GM12875 (cell line): ENCODE results near the gene SLC38A8.

ENCODE experiments used
- H3K4me3 ChIP-seq: one replicate; pipeline ENCODE4 v1.5.1; 2011; ENCODE audit warnings: low read depth, low read length, control low read depth
- TF ChIP-seq, protein P1 (sequence below): IDR thresholded peaks from 2 replicates; pipeline ENCODE4 v1.5.1; 2011; ENCODE audit warnings: low read depth, mild to moderate bottlenecking, control low read depth, inconsistent platforms, low read length, moderate library complexity, borderline replicate concordance; ENCODE audit not compliant: insufficient read depth

The SLC38A8 gene

DNA sequence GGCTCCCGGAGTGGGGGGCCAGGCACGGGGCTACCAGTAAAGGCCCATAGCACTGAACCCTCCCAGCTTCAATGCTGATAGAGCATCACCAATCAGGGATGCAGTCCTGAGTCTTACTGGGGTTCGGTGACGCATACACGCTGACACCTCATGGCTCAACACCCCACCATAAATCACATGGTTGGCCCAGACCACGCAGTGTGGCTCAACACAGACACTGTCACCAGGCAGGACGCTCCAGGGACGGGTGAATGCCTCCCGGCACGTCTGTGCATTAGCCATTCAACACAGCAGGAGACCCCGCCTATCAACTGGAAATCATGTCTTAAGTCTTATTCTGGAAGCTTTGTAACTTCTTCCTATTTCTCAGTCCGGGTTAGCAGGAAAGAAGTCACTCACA lies 39.6 kb downstream of the SLC38A8 start:
- H3K4me3 ChIP-seq: no peak overlapping the region
- TF ChIP-seq, protein P1, sequence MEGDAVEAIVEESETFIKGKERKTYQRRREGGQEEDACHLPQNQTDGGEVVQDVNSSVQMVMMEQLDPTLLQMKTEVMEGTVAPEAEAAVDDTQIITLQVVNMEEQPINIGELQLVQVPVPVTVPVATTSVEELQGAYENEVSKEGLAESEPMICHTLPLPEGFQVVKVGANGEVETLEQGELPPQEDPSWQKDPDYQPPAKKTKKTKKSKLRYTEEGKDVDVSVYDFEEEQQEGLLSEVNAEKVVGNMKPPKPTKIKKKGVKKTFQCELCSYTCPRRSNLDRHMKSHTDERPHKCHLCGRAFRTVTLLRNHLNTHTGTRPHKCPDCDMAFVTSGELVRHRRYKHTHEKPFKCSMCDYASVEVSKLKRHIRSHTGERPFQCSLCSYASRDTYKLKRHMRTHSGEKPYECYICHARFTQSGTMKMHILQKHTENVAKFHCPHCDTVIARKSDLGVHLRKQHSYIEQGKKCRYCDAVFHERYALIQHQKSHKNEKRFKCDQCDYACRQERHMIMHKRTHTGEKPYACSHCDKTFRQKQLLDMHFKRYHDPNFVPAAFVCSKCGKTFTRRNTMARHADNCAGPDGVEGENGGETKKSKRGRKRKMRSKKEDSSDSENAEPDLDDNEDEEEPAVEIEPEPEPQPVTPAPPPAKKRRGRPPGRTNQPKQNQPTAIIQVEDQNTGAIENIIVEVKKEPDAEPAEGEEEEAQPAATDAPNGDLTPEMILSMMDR: no peak

DNA sequence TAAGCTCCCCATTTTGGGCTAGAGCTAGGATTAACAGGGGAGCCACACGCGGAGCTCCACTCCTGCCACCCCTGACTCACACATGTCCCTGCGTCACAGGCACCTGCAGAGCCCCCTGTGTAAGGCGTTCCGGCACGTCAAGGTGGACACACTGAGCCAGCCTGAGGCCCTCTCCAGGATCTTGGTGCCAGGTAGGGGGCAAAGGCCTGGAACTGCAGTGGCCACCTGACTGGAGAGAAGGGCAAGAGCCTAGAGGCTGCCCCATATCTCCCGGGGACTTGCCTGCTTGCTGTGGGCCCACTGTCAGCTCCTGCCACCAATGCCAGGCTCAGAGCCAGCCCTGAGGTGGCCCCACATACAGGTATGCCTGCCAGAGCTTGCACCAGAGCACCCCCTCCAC lies 40.9 kb downstream of the SLC38A8 start:
- TF ChIP-seq, protein P1: no peak
- no peak overlapping the region for H3K4me3 ChIP-seq

DNA sequence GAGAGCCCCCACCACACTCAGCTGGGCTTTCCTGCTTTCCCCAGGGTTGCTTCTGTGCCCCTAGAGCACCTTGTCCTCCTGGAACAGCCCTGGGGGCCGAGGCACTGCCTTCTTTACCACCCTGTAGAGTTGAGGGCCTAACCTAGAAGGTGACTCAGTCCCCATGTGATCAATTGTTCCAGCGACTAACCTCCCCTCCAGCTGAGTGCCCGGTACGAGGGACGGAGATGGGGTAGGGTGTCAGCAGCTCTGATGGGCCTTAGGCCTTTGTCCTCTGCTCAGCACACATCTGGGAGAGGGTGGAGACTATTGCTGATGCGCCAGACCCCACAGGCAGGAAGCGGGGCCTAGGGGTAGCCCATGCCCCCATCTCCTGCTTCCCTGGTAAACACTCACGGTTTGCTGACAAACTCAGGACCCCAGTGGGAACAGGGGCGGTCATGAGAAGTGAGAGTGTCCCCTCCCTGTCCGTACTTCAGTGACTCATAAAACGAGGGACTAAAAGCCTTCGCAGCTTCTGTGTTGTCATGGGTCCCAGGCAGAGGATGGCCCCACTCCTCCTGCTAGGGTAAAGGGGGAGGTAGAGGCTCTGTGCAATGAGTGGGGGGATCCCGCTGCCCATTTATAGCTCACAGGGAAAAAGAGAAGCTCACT lies 41.5 kb downstream of the SLC38A8 start:
- TF ChIP-seq, protein P1: no peak
- no peak overlapping the region for H3K4me3 ChIP-seq

DNA sequence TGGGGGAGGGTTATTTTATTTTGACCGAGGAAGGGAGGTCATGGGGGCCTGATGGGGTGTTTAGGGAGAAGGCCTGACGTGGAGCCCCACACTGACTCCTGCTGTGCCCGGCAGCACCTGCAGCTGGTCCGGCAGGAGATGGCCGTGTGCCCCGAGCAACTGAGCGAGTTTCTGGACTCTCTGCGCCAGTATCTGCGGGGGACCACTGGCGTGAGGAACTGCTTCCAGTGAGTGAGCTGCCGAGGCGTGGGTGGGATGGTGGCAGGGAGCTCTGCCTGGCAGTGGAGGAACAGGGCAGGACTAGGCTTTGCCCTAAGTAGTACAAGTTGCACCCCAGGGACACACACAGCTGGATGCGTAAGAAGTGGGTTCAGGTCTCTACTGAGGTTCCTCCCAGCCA lies 44.5 kb downstream of the SLC38A8 start:
- no peak overlapping the region for H3K4me3 ChIP-seq
- TF ChIP-seq, protein P1: no peak

DNA sequence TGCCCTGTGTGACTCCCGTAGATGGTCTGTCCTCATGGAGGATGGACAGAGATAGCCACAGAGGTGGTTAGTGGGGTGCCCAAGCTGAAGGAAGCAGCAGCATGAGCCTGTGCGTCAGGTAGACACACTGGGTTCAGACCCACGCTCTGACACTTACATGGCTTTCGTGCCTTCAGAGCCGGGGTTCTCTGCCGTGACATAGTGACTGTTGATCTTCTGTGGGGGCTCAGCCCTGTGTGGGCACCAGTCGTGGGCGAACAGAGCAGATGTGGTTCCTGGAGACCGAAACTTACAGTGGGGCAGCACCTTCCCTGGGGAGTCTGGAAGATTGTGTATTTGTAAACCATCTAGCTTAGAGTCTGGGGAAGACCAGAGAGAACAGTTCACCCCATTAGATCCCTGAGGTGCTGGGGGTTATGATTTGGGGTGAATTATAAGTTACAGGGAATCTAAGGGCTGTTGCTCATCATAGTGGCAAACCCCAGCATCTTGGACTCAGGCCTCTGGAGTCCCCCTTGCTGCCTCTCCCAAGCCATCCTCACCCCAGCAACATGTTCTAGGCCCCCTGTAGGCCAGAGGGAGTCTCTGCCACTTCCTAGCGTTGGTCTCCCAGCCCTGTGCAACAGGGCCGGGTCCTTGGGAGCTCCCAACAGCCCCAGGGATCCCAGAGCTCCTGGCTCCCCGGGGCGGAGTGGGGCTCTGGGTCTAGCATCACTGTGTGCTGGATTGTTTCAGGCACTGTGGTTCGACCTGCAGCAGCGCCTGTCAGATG lies 45.9 kb downstream of the SLC38A8 start:
- no peak overlapping the region for H3K4me3 ChIP-seq
- TF ChIP-seq, protein P1: no peak

DNA sequence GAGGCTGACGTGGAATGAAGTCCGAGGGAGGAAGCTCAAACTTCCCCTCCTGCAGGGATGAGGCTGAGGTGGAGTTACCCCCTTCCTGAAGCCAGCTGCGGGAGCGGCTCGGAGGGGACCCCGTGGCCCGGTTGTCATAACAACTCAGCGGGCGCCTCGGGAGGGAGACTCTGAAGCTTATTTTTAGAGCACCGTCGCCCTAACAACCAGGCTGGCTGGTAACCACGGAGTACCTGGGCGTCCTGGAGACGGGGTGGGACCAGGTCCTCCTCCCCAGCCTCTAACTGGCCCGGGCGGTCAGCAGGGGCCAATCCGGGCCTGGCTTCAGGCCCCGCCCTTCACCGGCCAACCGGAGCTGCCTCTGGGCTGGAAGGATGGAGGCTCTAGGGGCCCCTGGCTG lies 46.8 kb downstream of the SLC38A8 start:
- TF ChIP-seq, protein P1: no peak
- no peak overlapping the region for H3K4me3 ChIP-seq

DNA sequence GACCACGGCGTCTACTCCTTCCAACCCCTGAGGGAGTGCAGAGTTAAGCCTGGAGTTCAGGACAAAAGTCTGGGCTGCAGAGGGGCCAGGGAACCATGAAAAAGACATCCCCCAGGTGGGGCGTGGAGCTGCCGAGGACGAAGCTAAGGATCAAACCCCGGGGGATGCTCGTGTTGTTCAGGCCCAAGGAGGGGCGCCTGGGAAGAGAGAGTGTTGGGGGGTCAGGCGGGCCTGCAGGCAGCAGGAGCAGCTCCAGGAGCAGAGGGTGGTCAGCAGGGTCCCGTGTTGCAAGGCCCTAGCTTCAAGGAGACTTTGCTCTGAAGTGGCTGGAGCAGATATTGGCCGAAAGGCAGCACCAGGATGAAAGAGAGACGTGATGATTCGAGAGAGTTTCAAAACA lies 47.9 kb downstream of the SLC38A8 start:
- TF ChIP-seq, protein P1: no peak
- H3K4me3 ChIP-seq: no peak overlapping the region
